Ammon's horn (tissue), 1 donor: ENCODE results near the gene IL37.
"Not testable (repeated sequence)": the region's sequence is repeated elsewhere in the genome, so short reads cannot be mapped to it uniquely, and the experiment has no call there.

ENCODE experiments used
- DNase-seq: peaks from one replicate; pipeline ENCODE4 v3.0.0-alpha.2; 2016; ENCODE audit warnings: low spot score

Gene IL37

GRCh38 chr2:112889976-112890375, 21.0 kb upstream of the IL37 start:
- DNase-seq = no peak

GRCh38 chr2:112891385-112891831, 19.6 kb upstream of the IL37 start:
- DNase-seq = no peak

GRCh38 chr2:112893752-112894151, 17.2 kb upstream of the IL37 start:
- no peak for DNase-seq

- DNase-seq = no peak
Measured at GRCh38 chr2:112896909-112897623, 13.9 kb upstream of the IL37 start.

- DNase-seq = no peak
Measured at GRCh38 chr2:112897624-112897978, 13.4 kb upstream of the IL37 start.

- DNase-seq = not testable (repeated sequence)
Measured at GRCh38 chr2:112901431-112902065, 9.4 kb upstream of the IL37 start.

GRCh38 chr2:112902816-112903215, 8.1 kb upstream of the IL37 start:
- DNase-seq = peak; percentile 43

GRCh38 chr2:112904883-112905282, 6.1 kb upstream of the IL37 start:
- no peak for DNase-seq

- DNase-seq = no peak
Measured at GRCh38 chr2:112906276-112906675, 4.7 kb upstream of the IL37 start.

- no peak for DNase-seq
Measured at GRCh38 chr2:112907001-112907949, 3.7 kb upstream of the IL37 start.

- not testable (repeated sequence) for DNase-seq
Measured at GRCh38 chr2:112908559-112908958, 2.4 kb upstream of the IL37 start.

GRCh38 chr2:112910219-112910618, 746 bp upstream of the IL37 start:
- DNase-seq = no peak

GRCh38 chr2:112912403-112912802, 1.4 kb downstream of the IL37 start:
- DNase-seq = no peak

- no peak for DNase-seq
Measured at GRCh38 chr2:112915300-112916144, 4.6 kb downstream of the IL37 start.

- DNase-seq = no peak
Measured at GRCh38 chr2:112916145-112916571, 5.2 kb downstream of the IL37 start.

GRCh38 chr2:112916625-112917247, 5.8 kb downstream of the IL37 start:
- no peak for DNase-seq

GRCh38 chr2:112917856-112918255, 6.9 kb downstream of the IL37 start:
- DNase-seq = no peak

- peak; percentile 54 for DNase-seq
Measured at GRCh38 chr2:112918256-112918655, 7.3 kb downstream of the IL37 start.

GRCh38 chr2:112919086-112919485, 8.1 kb downstream of the IL37 start:
- DNase-seq = no peak

- no peak for DNase-seq
Measured at GRCh38 chr2:112920923-112921532, 10.1 kb downstream of the IL37 start.

- no peak for DNase-seq
Measured at GRCh38 chr2:112921982-112922381, 11.0 kb downstream of the IL37 start.
